ENCODE measurements around the gene EVA1C.
"Not testable (repeated sequence)": the region's sequence is repeated elsewhere in the genome, so short reads cannot be mapped to it uniquely, and the experiment has no call there.

Gene EVA1C

DNA sequence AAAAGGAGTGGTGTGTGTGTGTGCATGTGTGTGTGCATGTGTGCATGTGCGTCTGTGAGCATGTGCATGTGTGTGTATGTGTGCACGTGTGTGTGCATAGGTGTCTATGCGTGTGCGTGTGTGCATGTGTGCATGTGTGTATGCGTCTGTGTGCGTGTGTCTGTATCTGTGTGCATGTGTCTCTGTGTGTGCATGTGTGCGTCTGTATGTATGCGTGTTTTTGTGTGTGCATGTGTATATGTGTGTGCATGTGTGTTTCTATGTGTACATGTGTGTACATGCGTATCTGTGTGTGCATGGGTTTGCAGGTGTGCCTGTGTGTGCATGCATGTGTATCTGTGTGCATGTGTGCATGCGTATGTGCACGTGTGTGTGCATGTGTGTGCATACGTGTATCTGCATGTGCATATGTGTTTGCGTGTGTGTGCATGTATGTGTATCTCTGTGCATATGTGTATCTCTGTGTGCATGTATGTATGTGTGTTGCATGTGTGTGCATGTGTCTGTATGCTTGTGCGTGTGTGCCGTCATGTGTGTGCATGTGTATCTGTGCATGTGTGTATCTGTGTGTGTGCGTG, 94.9 kb downstream of the EVA1C start:
- no peak for DNase-seq

DNA sequence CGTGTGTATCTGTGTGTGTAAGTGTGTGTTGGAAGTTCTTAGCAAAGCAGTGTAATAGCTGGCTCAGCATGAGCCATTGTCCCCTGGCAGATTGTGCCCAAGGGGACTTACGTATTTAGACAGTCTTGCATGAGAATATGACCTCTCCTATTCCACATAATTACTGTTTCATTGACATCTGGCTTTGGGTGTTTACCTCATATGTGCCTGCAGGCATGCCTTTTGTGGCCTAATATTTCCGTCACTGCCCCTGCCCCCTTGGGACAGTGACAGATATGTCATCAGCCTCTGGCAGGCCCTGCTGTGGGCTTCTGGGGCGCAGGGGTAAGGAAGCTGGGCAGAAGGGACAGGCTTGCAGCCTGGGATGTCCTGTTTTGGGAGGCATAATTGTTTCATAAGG, 95.5 kb downstream of the EVA1C start:
- not testable (repeated sequence) for DNase-seq

DNA sequence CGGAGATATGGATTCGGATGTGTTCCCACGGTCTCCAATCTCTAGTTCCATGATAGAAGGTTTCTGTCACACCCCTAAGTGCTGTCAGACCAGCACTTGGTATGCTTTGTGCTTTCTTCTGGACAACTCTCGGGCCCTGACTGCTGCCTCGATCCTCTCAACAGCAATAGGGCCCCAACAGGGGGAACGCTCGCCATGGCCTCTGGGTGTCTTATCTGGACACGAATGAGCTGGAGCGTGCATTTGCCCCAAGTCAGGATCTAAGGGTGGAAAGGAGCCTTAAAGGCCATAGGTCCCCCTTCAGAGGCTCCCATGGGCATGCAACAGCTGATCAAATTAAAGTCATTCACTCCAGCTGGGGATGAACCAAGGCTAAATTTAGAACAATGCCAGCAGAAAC, 96.1 kb downstream of the EVA1C start:
- DNase-seq: no peak

DNA sequence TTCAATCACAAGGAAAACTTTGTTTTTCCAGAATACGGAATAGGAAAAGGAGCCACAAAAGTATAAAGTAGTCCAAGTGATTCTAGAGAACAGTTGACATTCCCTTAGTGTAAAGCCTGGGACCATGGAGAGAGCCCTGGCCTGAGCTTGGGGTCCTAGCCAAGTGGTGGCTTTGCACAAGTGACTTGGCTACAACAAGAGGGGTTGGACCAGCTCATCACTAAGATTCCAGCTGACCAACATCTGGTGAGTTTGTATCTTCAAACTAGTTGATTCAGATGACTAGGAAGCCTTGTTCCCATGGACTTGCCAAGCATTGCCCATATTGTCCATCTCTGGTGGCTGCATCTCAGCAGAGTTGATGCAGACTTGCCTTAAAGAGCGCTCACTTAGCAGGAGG, 96.5 kb downstream of the EVA1C start:
- not testable (repeated sequence) for DNase-seq

DNA sequence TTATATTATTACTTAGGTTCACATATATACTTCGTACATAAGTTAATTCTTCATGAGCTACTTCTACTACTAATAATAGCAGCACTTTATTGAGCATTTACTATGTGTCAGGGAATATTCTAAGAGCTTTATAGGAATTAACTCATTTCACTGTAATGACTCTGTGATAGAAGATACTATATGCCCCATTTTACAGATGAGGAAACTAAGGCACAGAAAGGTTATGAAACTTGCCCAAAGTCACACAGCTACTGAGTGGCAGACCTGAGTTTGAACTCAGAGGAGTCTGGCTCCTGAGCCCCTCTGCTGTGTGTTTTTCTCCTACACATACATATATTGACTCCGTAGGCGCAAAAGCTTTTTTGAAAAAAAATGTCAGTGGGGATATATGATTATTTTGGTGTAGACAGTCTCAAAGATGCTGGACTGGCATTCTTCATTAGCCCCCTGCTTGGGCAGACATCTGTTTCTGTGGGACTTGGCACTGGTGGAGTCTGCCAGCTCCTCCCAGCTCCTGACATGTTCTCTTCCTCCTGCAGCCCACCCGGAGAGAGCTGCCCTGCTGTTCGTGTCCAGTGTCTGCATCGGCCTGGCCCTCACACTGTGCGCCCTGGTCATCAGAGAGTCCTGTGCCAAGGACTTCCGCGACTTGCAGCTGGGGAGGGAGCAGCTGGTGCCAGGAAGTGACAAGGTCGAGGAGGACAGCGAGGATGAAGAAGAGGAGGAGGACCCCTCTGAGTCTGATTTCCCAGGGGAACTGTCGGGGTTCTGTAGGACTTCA, 102.0 kb downstream of the EVA1C start:
- DNase-seq: no peak

DNA sequence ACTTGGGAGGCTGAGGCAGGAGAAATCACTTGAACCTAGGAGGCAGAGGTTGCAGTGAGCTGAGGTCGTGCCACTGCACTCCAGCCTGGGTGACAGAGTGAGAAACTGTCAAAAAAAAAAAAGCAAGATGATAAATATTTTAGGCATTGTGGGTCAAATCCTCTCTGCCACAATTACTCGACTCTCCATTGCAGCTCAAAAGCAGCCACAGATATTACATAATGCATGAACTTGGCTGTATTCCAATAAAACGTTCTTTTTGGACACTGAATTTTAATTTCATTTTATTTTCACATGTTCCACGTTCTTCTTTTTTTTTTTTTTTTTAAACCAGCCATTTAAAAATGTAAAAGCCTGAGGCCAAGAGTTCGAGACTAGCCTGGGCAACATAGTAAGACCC, 103.4 kb downstream of the EVA1C start:
- DNase-seq: no peak

DNA sequence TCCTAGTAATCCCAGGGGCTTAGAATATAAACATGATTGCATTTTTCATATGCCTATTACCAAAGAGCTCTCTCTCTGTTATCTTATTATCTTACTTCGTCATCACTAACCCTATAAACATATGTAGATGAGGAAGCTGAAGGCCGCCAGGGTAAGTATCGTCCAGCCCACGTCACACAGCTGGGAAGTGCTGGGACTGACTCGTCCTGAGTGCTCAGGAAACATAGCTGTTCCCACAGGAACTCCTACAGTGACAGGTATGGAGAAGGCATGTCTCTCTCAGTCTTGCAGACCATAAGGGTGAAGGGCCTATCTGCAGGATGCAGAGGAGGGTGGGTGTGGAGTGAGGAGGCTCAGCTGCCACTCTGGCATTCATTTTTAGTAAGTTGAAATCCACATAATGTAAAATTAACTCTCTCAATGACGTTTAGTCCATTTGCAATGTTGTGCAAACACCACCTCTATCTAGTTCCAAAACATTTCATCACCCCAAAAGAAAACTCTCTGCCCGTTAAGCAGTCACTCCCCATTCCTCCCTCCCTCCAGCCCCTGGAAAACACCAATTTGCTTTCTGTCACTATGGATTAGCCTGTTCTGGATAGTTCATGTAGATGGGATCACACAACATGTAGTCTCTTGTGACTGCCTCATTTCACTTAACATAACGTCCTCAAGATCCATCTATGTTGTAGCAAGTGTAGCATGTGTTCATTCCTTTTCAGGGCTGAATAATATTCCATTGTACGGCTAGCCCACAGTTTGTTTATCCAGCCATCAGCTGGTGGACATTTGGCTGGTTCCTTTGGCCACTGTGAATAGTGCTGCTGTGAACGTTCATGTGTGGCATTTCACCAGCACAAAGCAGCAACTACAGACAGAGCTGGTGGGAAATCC, 104.5 kb downstream of the EVA1C start:
- peak; percentile 10 for DNase-seq

DNA sequence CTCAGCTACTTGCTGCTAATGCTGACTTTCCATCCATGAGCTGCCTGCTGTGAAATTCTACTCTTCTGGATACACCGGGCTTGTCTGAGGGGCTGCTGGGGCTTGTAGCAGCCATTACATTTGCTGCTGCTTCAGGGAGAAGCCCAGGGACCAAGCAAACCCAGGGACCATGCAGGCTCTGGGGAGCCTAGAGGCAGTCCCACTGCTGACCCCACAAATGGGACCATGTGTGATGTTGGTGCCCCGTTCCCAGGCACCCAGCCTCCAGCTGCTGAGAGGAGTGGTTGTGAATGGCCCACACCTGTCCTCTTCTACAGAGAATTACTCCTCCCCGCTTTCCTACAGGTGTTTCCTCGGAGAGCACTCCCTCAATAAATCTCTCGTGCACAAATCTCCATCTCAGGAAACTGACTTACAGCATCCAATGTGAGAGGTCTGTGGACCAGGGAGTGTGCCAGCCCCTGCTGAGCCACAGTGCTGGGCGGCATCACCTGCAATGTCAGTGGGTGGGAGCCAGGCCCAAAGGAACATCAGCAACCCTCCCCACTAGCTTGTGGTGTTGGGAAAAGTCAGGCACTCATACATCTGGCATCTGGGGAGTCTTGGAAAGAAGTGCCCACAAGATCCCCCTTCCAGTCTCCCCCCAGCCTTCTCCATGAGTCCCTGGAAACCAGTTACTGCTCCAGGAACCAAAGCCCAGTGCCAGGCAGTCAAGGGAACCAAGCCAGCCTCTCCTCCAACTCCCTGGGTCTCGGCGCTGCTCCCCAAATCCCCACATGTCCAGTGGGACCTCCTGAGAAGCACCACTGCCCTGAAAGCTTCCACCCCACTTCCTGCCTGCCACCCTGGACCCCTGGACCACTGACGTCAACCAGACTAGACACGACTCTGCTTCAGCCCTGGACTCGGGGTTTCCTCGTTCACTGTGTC, 107.7 kb downstream of the EVA1C start:
- no peak for DNase-seq

DNA sequence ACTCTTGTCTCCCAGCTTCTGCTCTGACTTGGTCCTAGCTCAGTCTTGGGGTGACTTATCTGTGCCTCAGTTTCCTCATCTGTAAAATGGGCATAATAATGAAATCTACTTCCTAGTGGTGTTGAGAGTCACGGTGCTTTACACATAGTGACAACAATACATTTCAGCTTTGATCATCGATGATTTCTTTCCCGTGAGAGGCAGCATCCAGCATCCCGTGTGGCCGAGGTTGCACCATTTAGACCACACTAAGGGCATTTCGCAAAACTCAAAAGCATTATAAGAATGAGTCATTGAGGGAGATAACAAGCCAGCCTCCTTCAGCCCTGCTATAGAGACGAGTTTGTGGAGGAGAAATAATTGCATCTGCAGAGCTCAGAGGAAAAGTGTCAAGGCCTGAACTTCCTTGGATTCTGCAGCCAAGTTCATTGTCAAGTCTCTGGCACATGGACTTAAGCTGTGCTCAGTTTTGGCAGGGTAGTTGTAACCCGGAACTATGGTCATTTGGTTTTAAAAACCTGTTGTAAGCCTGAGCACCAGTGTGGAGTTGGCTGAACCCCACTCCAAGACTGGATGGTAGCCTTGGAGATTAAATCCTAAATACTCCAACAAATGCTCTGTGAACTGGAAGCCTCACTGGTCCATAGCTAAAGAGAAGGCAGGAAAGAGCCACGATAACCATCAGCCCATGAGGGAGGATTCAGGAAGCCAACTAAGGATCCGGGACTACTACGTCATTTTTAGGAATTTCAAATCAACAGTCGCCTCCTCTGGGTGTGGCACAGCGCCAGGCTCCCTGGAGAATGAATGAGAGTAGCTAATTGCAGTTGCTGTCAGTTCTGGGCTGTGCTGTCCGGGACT, 108.6 kb downstream of the EVA1C start:
- DNase-seq: peak; percentile 86

DNA sequence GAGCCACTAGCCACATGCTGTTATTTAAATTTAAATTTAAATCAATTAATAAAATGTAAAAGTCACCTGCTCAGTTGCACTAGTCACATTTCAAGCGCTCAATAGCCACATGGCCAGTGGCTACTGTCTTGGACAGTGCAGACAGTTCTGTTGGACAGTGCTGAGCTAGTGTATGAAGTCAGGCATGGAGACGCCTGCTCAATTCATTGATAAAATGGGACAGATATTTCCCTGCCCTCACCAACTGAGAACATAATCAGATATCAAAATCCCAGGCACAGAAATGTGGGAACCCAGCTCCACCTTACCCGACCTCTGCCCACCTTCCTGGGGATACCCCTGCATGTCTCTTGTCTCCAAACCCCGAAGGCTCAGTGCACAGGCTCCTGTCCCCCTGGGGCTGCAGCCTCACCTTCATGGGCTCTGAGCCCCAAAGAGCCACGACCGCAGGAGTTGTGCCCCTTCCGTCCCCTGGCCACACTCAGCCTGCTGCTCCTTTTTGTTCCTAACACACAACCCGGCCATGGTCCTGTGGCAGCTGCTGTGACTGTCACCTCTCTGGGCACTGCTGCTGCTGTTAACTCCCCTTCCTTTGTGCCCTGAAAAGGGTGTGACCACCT, 109.3 kb downstream of the EVA1C start:
- DNase-seq: no peak

DNA sequence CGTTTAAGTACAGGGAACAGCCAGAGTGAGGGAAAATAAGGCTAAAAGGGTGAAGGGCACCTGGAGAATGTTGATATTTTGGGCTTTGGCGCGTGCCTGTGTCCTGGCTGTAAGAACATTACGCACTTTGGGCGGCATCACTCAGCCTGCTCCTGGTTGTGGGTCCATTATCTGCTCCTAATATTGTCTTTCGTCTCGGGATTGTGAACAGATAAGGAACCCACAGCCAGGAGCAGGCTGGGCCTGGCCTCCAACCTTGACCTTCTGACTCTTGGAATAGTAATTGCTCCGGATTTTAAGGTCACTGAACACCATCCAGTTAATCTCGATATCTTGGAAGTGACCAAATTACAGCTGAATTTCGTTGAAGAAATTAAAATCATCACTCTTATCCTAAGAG, 111.0 kb downstream of the EVA1C start:
- DNase-seq: no peak

DNA sequence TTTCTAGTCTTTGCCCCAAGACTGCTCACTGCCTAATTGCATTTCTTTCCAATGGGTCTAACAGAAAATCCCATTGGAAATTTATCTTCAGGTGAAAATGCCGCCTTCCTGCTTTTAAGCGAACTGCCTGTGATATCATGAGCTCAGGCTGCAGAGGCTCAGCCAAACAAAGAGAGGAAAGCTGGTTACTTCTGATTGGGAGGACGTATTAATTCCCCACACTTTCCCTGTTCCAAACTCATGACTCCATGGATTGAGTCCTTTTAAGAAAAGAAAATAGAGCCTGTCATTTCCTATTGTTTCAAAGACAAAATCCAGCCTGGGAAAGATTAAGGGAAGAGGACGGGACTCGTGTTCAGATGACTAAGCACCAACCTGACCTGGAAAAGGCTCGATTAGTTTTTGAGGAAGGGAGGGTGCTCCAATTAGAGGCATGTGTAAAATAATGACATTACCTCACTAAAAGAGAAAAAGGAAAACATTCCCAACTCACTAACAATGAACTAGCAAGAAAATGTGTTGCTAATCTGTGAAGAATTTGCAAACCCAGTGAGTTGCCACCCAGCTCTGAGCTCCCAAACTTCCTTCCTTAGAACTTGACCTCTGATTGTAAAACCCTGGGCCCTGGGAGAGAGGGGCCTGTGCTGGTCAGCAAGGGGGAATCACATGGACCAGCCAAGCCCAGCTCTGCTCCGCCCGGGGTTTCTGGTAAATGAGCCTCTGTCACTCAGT, 111.6 kb downstream of the EVA1C start:
- DNase-seq: peak; percentile 72

DNA sequence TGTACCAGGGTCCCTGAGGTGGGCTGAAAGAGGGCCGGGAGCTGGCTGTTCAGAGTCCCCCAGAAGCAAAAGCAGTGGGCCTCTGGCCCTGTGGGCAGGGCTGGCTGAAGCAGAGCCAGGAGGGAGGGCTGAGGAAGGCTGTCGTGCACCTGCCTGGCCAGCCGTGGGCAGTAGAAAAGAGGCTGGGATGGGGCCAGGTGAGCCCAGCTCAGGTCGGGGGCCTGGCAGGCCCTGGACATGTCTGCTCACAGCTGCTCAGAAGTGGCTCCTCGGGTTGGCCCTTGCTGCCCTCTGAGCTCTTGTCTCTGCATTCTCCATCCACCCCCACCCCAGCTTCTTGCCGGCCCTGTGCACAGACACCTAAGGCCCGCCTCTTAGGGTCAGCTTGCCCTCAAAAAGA, 112.8 kb downstream of the EVA1C start:
- no peak for DNase-seq

DNA sequence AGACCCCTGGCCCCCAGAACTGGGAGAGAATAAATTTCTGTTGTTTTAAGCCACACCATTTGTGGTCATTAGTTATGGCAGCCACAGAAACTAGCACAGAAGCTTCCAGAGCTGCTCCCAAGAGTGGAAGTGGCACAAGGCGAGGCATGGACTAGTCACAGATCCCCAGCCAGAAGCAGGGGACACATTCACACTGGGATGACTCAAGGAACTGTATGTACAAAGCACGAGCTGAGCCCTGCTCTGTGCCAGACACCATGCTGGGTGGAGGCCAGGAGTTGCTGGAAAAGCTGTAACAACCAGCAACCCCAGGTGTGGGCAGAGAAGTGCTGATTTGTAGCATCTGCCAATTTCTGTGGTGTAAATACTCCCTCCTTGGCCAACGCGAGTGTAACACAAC, 117.2 kb downstream of the EVA1C start:
- DNase-seq: no peak

DNA sequence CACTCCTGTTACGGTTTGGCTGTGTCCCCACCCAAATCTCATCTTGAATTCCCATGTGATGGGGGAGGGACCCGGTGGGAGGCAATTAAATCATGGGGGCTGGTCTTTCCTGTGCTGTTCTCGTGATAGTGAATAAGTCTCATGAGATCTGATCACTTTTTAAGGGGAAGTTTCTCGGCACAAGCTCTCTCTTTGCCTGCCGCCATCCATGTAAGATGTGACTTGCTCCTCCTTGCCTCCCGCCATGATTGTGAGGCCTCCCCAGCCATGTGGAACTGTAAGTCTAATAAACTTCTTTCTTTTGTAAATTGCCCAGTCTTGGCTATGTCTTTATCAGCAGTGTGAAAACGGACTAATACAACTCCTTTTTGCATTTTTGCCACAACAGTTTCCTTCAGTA, 118.3 kb downstream of the EVA1C start:
- DNase-seq: not testable (repeated sequence)

DNA sequence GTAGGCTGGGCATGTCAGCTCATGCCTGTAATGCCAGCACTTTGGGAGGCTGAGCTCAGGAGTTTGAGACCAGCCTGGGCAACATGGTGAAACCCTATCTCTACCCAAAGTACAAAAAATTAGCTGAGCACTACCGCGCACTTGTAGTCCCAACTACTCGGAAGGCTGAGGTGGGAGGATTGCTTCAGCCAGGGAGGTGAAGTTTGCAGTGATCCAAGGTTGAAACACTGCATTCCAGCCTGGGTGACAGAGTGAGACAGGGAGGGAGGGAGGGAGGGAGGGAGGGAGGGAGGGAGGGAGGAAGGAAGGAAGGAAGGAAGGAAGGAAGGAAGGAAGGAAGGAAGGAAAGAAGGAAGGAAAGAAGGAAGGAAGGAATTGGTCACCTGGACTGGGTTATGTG, 119.1 kb downstream of the EVA1C start:
- DNase-seq: not testable (repeated sequence)

DNA sequence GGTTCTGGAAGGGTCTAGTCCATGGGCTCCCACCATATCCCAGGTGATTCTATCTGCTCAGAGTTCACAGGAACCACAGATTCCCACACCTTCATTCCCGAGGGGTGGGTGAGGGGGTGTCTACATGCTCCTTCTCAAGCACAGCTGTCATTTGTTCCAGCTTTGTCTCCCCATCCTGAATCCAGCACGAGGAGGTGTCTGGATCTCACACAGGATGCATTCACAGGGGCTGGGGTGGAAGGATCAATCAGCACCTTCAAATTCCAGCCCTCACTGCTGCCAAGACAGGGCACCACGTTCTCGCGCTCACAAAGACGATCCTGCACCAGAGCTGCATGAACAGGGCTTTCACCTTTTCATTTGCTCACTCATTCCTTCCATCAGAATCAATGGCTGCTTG, 120.1 kb downstream of the EVA1C start:
- DNase-seq: no peak

DNA sequence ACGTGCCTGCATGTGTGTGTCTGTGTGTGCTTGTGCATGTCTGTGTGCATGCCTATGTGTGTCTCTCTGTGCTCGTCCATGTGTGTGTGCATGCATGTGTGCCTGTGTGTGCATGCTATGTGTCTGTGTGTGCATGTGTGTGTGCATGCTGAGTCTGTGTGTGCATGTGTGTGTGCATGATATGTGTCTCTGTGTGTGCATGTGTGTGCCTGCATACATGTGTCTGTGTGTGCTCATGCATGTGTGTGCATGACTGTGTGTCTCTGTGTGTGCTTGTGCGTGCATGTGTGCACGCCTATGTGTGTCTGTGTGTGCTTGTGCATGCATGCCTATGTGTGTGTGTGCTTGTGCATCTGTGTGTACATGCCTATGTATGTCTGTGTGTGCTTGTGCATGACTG, 120.5 kb downstream of the EVA1C start:
- DNase-seq: no peak

DNA sequence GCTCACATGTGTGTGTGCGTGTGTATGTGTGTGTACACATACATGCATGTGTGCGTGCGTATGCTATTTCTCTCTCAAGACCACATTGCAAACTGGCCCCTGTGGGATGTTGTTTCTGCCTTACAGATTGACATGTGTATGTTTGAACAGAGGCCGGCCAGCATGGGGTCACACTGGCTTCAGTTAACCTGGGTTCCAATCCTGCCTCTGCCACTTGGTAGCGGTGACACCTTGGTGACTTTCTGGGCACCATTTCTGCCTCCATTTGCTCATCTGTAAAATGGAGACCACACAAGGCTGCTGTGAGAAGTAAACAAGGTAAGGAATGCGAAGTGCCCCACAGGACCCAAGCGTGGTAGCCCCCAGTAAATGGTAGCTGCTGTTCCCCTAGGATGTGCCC, 121.1 kb downstream of the EVA1C start:
- no peak for DNase-seq

DNA sequence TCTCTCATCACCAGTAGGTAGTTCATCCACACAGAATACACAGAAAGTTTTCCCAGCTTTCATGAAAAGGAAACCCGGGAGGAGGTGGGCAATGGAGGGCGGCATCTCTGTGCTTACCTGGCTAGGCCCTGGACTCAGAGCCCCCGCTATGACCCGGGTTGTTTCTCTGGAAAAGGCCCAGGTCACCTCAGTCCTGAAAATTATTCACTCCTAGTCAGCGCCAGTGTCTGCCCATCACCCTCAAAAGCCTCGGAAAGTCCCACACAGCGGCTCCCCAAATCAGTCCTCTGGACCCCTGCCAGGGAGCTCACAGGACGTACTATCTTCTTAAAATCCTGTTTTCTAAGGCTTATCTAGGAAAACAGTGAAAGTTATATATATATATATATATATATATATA, 121.6 kb downstream of the EVA1C start:
- no peak for DNase-seq

DNA sequence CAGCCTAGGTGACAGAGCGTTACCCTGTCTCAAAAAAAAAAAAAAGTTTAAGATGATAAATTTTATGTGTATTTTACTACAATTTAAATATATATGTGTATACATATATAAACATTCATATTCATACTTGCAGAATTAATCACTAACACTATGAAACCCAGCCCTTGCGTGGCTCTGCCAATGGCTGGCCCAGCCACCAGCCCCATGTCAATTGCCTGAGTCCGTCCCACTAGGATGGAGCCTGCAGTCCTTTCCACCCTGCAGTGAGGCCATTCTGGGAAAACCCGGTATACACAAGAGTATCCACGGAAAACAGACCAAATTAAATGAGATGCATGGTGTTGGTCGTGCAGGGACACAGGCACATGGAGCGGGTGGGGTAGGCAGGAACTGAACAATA, 123.1 kb downstream of the EVA1C start:
- DNase-seq: no peak
